K562 (cell line): ENCODE data around the gene HSPA4L. TPM values are rescaled to one million over a fixed set of nuclear protein-coding genes. Genes with fewer than 3 reads are reported as not detected.
A peak's percentile ranks its signal among the peaks of the same experiment; 100 is the strongest.

Experiments
- ATAC-seq: fragments of 200-7000 bp; cut with Tn5 transposase; 3 replicates; pipeline ENCODE4 v1.9.1; 2020; ENCODE audit warnings: moderate library complexity
- BruUV-seq: library from RNA; stranded (reverse); fragments of 400-500 nt; replicated peaks from 2 replicates; lab custom pipeline; 2021; lab: Mats Ljungman, UMichigan
- CTCF ChIA-PET: fragments of 300-600 bp; formaldehyde crosslinking; extraction: SDS; loops from one replicate; lab custom pipeline; 2021; ENCODE audit warnings: low intra/inter-chr PET ratio; lab: Yijun Ruan, JAX
- POLR2A ChIA-PET: fragments of 300-600, 350-650 bp; sonication (Branson Sonifier 250); formaldehyde crosslinking; extraction: SDS; loops from one replicate; lab custom pipeline; 2021; ENCODE audit warnings: antibody characterized with exemption, inconsistent platforms; lab: Yijun Ruan, JAX
- DNase-seq, 4 experiments: peaks; one replicate each; pipeline versions ENCODE4 v3.0.0 to v3.0.0-alpha.2; 2011 to 2018; ENCODE audit warnings: low spot score in 3 of 4, mixed read lengths in 3 of 4; ENCODE audit errors: extremely low read depth in 1 of 4
- FAIRE-seq: peaks from 2 replicates; lab custom pipeline; 2011; peaks lifted over from hg19 to GRCh38; lab: Jason Lieb, UNC
- H2AFZ ChIP-seq: 2 replicates; pipeline ENCODE4 v1.6.0; 2011; ENCODE audit warnings: low read depth, low read length, control low read depth, inconsistent platforms
- H3K27ac ChIP-seq: fragments of 200-600 bp; 3 replicates; pipeline ENCODE4 v1.8.0; 2011; ENCODE audit warnings: low read depth, mild to moderate bottlenecking, control low read depth, inconsistent platforms, low read length, moderate library complexity, mixed read lengths; ENCODE audit errors: extremely low read depth
- H3K27me3 ChIP-seq, 2 experiments: fragments of 300-600 bp in 1 of 2; 2 replicates in 1 of 2; 3 replicates in 1 of 2; pipeline versions ENCODE4 v1.6.0 to v1.8.0; 2011; ENCODE audit warnings: inconsistent platforms in 2 of 2, low read length in 2 of 2, mild to moderate bottlenecking in 1 of 2, mixed read lengths in 1 of 2, moderate library complexity in 1 of 2; ENCODE audit not compliant: control insufficient read depth in 2 of 2, insufficient read depth in 2 of 2
- H3K36me3 ChIP-seq: fragments of 300-600 bp; 3 replicates; pipeline ENCODE4 v1.8.0; 2011; ENCODE audit warnings: mild to moderate bottlenecking, low read length, inconsistent platforms; ENCODE audit not compliant: control insufficient read depth, insufficient read depth
- H3K4me1 ChIP-seq, 2 experiments: fragments of 200-600 bp in 1 of 2; replicated peaks in 1 of 2; 2 replicates in 1 of 2; 3 replicates in 1 of 2; pipeline versions ENCODE4 v1.5.1 to v1.8.0; 2011; ENCODE audit warnings: inconsistent platforms in 2 of 2, low read length in 2 of 2, mild to moderate bottlenecking in 1 of 2, mixed read lengths in 1 of 2, moderate library complexity in 1 of 2; ENCODE audit not compliant: control insufficient read depth in 2 of 2, insufficient read depth in 2 of 2
- H3K4me2 ChIP-seq: 2 replicates; pipeline ENCODE4 v1.6.1; 2011; ENCODE audit warnings: low read length, control low read depth, inconsistent platforms, mixed read lengths; ENCODE audit not compliant: insufficient read depth
- H3K4me3 ChIP-seq: fragments of 200-600 bp; sonication (generic), shearing (Covaris generic); 2 replicates; pipeline ENCODE4 v1.5.1; 2016; ENCODE audit warnings: control low read depth, inconsistent platforms
- H3K79me2 ChIP-seq: fragments of 200-600 bp; 3 replicates; pipeline ENCODE4 v1.8.0; 2011; ENCODE audit warnings: low read length, inconsistent platforms; ENCODE audit not compliant: control insufficient read depth, insufficient read depth
- H3K9ac ChIP-seq, 2 experiments: 2 replicates each; pipeline versions ENCODE4 v1.6.0 to v1.6.1; 2011; ENCODE audit warnings: low read depth in 2 of 2, low read length in 2 of 2, control low read depth in 1 of 2, inconsistent platforms in 1 of 2, mild to moderate bottlenecking in 1 of 2, mixed read lengths in 1 of 2; ENCODE audit not compliant: insufficient read depth in 1 of 2
- H3K9me1 ChIP-seq: one replicate; pipeline ENCODE4 v1.6.0; 2011; ENCODE audit warnings: inconsistent platforms, mild to moderate bottlenecking, low read length, moderate library complexity; ENCODE audit not compliant: control insufficient read depth, insufficient read depth
- H3K9me3 ChIP-seq: replicated peaks from 2 replicates; pipeline ENCODE4 v1.5.1; 2011; ENCODE audit warnings: low read depth, low read length, inconsistent platforms; ENCODE audit not compliant: control insufficient read depth, insufficient read depth
- H4K20me1 ChIP-seq: replicated peaks from 2 replicates; pipeline ENCODE4 v1.6.1; 2011; ENCODE audit warnings: low read length, inconsistent platforms, mixed read lengths; ENCODE audit not compliant: control insufficient read depth, insufficient read depth
- GABPA ChIP-seq: fragments of 200-800 bp; sonication (Bioruptor generic); conservative IDR thresholded peaks from 2 replicates; pipeline ENCODE4 v1.6.1; 2016; ENCODE audit warnings: low read depth, missing genetic modification characterization, missing compliant biosample characterization
- LEF1 ChIP-seq: fragments of 450-650 bp; IDR thresholded peaks from 2 replicates; pipeline ENCODE4 v1.6.1; 2016; ENCODE audit warnings: mild to moderate bottlenecking
- PHF21A ChIP-seq: fragments of 450-650 bp; IDR thresholded peaks from 2 replicates; pipeline ENCODE4 v1.6.1; 2017; ENCODE audit warnings: low read depth, borderline replicate concordance
- REST ChIP-seq, 2 experiments: fragments of 450-650 bp; formaldehyde crosslinking in 1 of 2; IDR thresholded peaks; 2 replicates each; pipeline versions ENCODE4 v1.4.0 to v1.6.1; 2014 to 2020; ENCODE audit warnings: mild to moderate bottlenecking in 2 of 2, borderline replicate concordance in 1 of 2, low read depth in 1 of 2
- ZBTB17 ChIP-seq: fragments of 450-650 bp; formaldehyde crosslinking; IDR thresholded peaks from 2 replicates; pipeline ENCODE4 v1.4.0; 2020; ENCODE audit warnings: mild to moderate bottlenecking
- ZKSCAN3 ChIP-seq: fragments of 250-450 bp; sonication (Bioruptor Pico); IDR thresholded peaks from 2 replicates; pipeline ENCODE4 v1.4.0; 2020
- WGBS: fragments of 100-300 bp; shearing (Covaris generic); methylation state at CpG from one replicate; pipeline ENCODE4 v1.1.6; 2016; ENCODE audit warnings: low coverage, mixed read lengths; ENCODE audit not compliant: insufficient coverage; ENCODE audit errors: missing lambda C conversion rate; 5-methylcytosine and 5-hydroxymethylcytosine counted together
- in situ Hi-C: fragments of 300-500 bp; cut with MboI; formaldehyde crosslinking; loops from 4 replicates; pipeline ENCODE4 v1.15.0; 2018; ENCODE audit warnings: inconsistent platforms, mixed read lengths
- intact Hi-C: fragments of 100-400 bp; cut with micrococcal nuclease; formaldehyde crosslinking; loops from 2 replicates; pipeline ENCODE4 v1.14.2; 2022
- polyA plus RNA-seq, 8 experiments: library from polyadenylated mRNA; depleted of rRNA in 4 of 8; stranded (reverse) in 5 of 8; unstranded in 3 of 8; fragments of >200 nt; fragmentation: Nextera tagmentation in 2 of 8; fragmentation: Illumina TruSeq in 1 of 8; extraction: Ambion mirVana in 2 of 8; extraction: Trizol in 1 of 8; gene quantifications; 2 replicates each; pipeline versions ENCODE4 v1.2.1 to v1.2.3, GENCODE V29; 2011 to 2014; ENCODE audit warnings: inconsistent platforms in 1 of 8, missing spikeins in 1 of 8
- total RNA-seq, 7 experiments: library from RNA; depleted of rRNA in 6 of 7; stranded (reverse); fragments of >200 nt in 6 of 7; fragmentation: Illumina TruSeq in 2 of 7; extraction: Trizol in 2 of 7; gene quantifications; 2 replicates each; pipeline versions ENCODE4 v1.2.1 to v1.2.3, GENCODE V29; 2011 to 2021; ENCODE audit warnings: low replicate concordance in 1 of 7
- TF ChIP-seq, protein P1 (sequence below): fragments of 450-650 bp; IDR thresholded peaks from 2 replicates; pipeline ENCODE4 v1.6.1; 2016

Gene HSPA4L
- total and polyA plus RNA-seq, 9 of the 15 experiments (the other 6 are each of a cell fraction or from before 2014, with no cell fraction given) = 12.3 to 37.0 (median 21.7) TPM

GRCh38 chr4:127783955-127784770, 2.0 kb downstream of the HSPA4L start:
- peak overlapping the region; percentile 89 for H2AFZ ChIP-seq
- no peak for TF ChIP-seq PHF21A
- TF ChIP-seq, protein P1, sequence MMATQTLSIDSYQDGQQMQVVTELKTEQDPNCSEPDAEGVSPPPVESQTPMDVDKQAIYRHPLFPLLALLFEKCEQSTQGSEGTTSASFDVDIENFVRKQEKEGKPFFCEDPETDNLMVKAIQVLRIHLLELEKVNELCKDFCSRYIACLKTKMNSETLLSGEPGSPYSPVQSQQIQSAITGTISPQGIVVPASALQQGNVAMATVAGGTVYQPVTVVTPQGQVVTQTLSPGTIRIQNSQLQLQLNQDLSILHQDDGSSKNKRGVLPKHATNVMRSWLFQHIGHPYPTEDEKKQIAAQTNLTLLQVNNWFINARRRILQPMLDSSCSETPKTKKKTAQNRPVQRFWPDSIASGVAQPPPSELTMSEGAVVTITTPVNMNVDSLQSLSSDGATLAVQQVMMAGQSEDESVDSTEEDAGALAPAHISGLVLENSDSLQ = 0 out of 2 replicates have a peak, but pooled peaks have one; percentile 5
- 0 out of 2 replicates have a peak, but pooled peaks have one; percentile 16 for TF ChIP-seq GABPA (tag)
- TF ChIP-seq ZKSCAN3 (CRISPR knock-in tag) = no peak
- peak; percentile 48 for TF ChIP-seq REST (IDR thresholded peaks at IDR 0.05; ENCODE audit: borderline replicate concordance)
- TF ChIP-seq REST (CRISPR knock-in tag; IDR thresholded peaks at IDR 0.05; ENCODE audit: low read depth) = no peak
- no peak for TF ChIP-seq ZBTB17 (CRISPR knock-in tag)
- no peak for TF ChIP-seq LEF1

More at GRCh38 chr4:127783955-127784770, 2.0 kb downstream of the HSPA4L start:
- Histone ChIP-seq H3K9me1 (no peaks in the 10 kb centered on the region), H3K9ac (peak overlapping the region; percentile 64 to 77; a peak in 3 of 4 replicates), H4K20me1 (no peaks in the 10 kb centered on the region), H3K36me3 (0 out of 3 replicates have a peak, but pooled peaks cover 2% of the 10 kb centered on the region), H3K27me3 (no peaks in the 10 kb centered on the region), H3K4me3 (peak overlapping the region; percentile 54), H3K9me3 (no peaks in the 10 kb centered on the region), H3K27ac (peak overlapping the region; percentile 75), H3K4me1 (peaks cover 0 to 13% of the 10 kb centered on the region in 2 experiments; a peak in 2 of 5 replicates), H3K79me2 (peaks cover 70% of the 10 kb centered on the region), H3K4me2 (peak overlapping the region; percentile 98)
- WGBS = 3% methylated on average over 9 of the region's 9 CpGs
- FAIRE-seq = no peak
- ChIA-PET CTCF (no interaction called here), POLR2A (interaction anchor here (1.0 to 2.0 kb wide), 3 partner anchors 12 to 17 kb away, joined by 3 to 4 read pairs (median 3); no protein-coding TSS in a partner anchor)
- DNase-seq = peak in 2 of 4 experiments; percentile 6 to 20
- intact Hi-C loops = loop anchor here (2.0 to 5.0 kb wide), 2 partner anchors 97 to 278 kb away; partner anchors contain the start of genes LARP1B and PLK4
- BruUV-seq = TSS peak; percentile 41
- ATAC-seq = 0 out of 3 replicates have a peak, but pooled peaks have one; percentile 3
- in situ Hi-C loops = no loop called here
